ENCODE data around the gene DAZAP1.
A peak's percentile ranks its signal among the peaks of the same experiment; 100 is the strongest.

DAZAP1 gene

GRCh38 chr19:1407528-1408299 lies at the start of gene DAZAP1:
Gene DAZAP1 (plus strand): TSS chr19:1407586. CDS start chr19:1407774, 188 bp downstream.
- DNase-seq (ENCODE audit: low read depth, low spot score) = no peak

GRCh38 chr19:1360126-1360817 lies 47.1 kb upstream of the DAZAP1 start:
- DNase-seq (ENCODE audit: low read depth, low spot score) = no peak

- DNase-seq (ENCODE audit: low read depth, low spot score) = no peak
Observed at GRCh38 chr19:1360818-1361461, 46.4 kb upstream of the DAZAP1 start.

- peak; percentile 44 for DNase-seq (ENCODE audit: low read depth, low spot score)
Observed at GRCh38 chr19:1361601-1362386, 45.6 kb upstream of the DAZAP1 start.

GRCh38 chr19:1362387-1363257 lies 44.8 kb upstream of the DAZAP1 start:
- no peak for DNase-seq (ENCODE audit: low read depth, low spot score)

- DNase-seq (ENCODE audit: low read depth, low spot score) = no peak
Observed at GRCh38 chr19:1363599-1363998, 43.8 kb upstream of the DAZAP1 start.

- DNase-seq (ENCODE audit: low read depth, low spot score) = no peak
Observed at GRCh38 chr19:1364070-1364704, 43.2 kb upstream of the DAZAP1 start.

GRCh38 chr19:1365319-1366269 lies 41.8 kb upstream of the DAZAP1 start:
- no peak for DNase-seq (ENCODE audit: low read depth, low spot score)

- DNase-seq (ENCODE audit: low read depth, low spot score) = no peak
Observed at GRCh38 chr19:1366296-1366695, 41.1 kb upstream of the DAZAP1 start.

- no peak for DNase-seq (ENCODE audit: low read depth, low spot score)
Observed at GRCh38 chr19:1366899-1367870, 40.2 kb upstream of the DAZAP1 start.

GRCh38 chr19:1369214-1369805 lies 38.1 kb upstream of the DAZAP1 start:
- no peak for DNase-seq (ENCODE audit: low read depth, low spot score)

- no peak for DNase-seq (ENCODE audit: low read depth, low spot score)
Observed at GRCh38 chr19:1370579-1371361, 36.6 kb upstream of the DAZAP1 start.

- no peak for DNase-seq (ENCODE audit: low read depth, low spot score)
Observed at GRCh38 chr19:1373042-1373533, 34.3 kb upstream of the DAZAP1 start.

- DNase-seq (ENCODE audit: low read depth, low spot score) = no peak
Observed at GRCh38 chr19:1373534-1374249, 33.7 kb upstream of the DAZAP1 start.

GRCh38 chr19:1374250-1374577 lies 33.2 kb upstream of the DAZAP1 start:
- DNase-seq (ENCODE audit: low read depth, low spot score) = no peak

- no peak for DNase-seq (ENCODE audit: low read depth, low spot score)
Observed at GRCh38 chr19:1376415-1376805, 31.0 kb upstream of the DAZAP1 start.

Data from brain pericyte (primary cell).